B cell (primary cell): ENCODE measurements around the gene PBOV1.

Experiments used
- EZH2 ChIP-seq: IDR thresholded peaks from 2 replicates; pipeline ENCODE4 v1.6.1; 2012; ENCODE audit warnings: borderline replicate concordance, low read depth, mild to moderate bottlenecking, moderate library complexity, low read length; ENCODE audit not compliant: insufficient read depth, poor library complexity, severe bottlenecking
- TF ChIP-seq, protein P1 (sequence below): fragments of 200-600 bp; IDR thresholded peaks from one replicate; pipeline ENCODE4 v1.8.0; 2022; ENCODE audit warnings: antibody characterized with exemption, mild to moderate bottlenecking

- TF ChIP-seq, protein P1, sequence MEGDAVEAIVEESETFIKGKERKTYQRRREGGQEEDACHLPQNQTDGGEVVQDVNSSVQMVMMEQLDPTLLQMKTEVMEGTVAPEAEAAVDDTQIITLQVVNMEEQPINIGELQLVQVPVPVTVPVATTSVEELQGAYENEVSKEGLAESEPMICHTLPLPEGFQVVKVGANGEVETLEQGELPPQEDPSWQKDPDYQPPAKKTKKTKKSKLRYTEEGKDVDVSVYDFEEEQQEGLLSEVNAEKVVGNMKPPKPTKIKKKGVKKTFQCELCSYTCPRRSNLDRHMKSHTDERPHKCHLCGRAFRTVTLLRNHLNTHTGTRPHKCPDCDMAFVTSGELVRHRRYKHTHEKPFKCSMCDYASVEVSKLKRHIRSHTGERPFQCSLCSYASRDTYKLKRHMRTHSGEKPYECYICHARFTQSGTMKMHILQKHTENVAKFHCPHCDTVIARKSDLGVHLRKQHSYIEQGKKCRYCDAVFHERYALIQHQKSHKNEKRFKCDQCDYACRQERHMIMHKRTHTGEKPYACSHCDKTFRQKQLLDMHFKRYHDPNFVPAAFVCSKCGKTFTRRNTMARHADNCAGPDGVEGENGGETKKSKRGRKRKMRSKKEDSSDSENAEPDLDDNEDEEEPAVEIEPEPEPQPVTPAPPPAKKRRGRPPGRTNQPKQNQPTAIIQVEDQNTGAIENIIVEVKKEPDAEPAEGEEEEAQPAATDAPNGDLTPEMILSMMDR = no peak
- TF ChIP-seq EZH2 = no peak
Observed at GRCh38 chr6:138225953-138226352, 7.7 kb upstream of the PBOV1 start.
